A673 (cell line): Measurements from ENCODE around the gene SLC39A12.

ENCODE experiments used
- EZH2 ChIP-seq: fragments of 200-600 bp; sonication (generic); IDR thresholded peaks from 2 replicates; pipeline ENCODE4 v1.6.1; 2017; ENCODE audit warnings: borderline replicate concordance, low read depth, mild to moderate bottlenecking, mixed read lengths, antibody characterized with exemption, low read length; ENCODE audit not compliant: poor library complexity, severe bottlenecking
- TF ChIP-seq, protein P1 (sequence below): fragments of 300-800, 200-600 bp; sonication (generic); conservative IDR thresholded peaks from 2 replicates; pipeline ENCODE4 v1.5.1; 2017; ENCODE audit warnings: low read depth, mild to moderate bottlenecking, antibody characterized with exemption, low read length, moderate library complexity, mixed read lengths

GRCh38 chr10:17958049-17958448 lies 6.3 kb downstream of the SLC39A12 start:
- TF ChIP-seq, protein P1, sequence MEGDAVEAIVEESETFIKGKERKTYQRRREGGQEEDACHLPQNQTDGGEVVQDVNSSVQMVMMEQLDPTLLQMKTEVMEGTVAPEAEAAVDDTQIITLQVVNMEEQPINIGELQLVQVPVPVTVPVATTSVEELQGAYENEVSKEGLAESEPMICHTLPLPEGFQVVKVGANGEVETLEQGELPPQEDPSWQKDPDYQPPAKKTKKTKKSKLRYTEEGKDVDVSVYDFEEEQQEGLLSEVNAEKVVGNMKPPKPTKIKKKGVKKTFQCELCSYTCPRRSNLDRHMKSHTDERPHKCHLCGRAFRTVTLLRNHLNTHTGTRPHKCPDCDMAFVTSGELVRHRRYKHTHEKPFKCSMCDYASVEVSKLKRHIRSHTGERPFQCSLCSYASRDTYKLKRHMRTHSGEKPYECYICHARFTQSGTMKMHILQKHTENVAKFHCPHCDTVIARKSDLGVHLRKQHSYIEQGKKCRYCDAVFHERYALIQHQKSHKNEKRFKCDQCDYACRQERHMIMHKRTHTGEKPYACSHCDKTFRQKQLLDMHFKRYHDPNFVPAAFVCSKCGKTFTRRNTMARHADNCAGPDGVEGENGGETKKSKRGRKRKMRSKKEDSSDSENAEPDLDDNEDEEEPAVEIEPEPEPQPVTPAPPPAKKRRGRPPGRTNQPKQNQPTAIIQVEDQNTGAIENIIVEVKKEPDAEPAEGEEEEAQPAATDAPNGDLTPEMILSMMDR: no peak
- TF ChIP-seq EZH2: no peak
